Activated naive CD8-positive, alpha-beta T cell treated with anti-CD3 and anti-CD28 coated beads, Interleukin-2, amount 10 ng/mL, durations not matched to agents 7 days and 5 days (primary cell): ENCODE measurements around the gene ARL8B. TPM values are rescaled to one million over a fixed set of nuclear protein-coding genes. Genes with fewer than 3 reads are reported as not detected.
"Not testable (repeated sequence)": the region's sequence is repeated elsewhere in the genome, so short reads cannot be mapped to it uniquely, and the experiment has no call there.

Experiments used
- ATAC-seq: fragments of 150-1000 bp; cut with Tn5 transposase; one replicate; pipeline ENCODE4 v1.10.0; 2021; ENCODE audit warnings: low read depth, moderate library complexity
- POLR2A ChIA-PET: fragments of 350-600 bp; sonication (Branson Sonifier 250); formaldehyde crosslinking; loops from one replicate; lab custom pipeline; 2021; ENCODE audit warnings: antibody characterized with exemption; lab: Charles Lee
- DNase-seq: peaks from one replicate; pipeline ENCODE4 v3.0.0; 2021
- H3K27ac Mint-ChIP-seq: one replicate; pipeline ENCODE4 v1.8.0; 2022; ENCODE audit warnings: mild to moderate bottlenecking, mixed read lengths
- H3K27me3 Mint-ChIP-seq: one replicate; pipeline ENCODE4 v1.8.0; 2022; ENCODE audit warnings: mild to moderate bottlenecking, moderate library complexity, mixed read lengths
- H3K36me3 Mint-ChIP-seq: one replicate; pipeline ENCODE4 v1.8.0; 2021; ENCODE audit warnings: mild to moderate bottlenecking, mixed read lengths
- H3K4me1 Mint-ChIP-seq: one replicate; pipeline ENCODE4 v1.8.0; 2021; ENCODE audit warnings: mixed read lengths
- H3K4me3 Mint-ChIP-seq: one replicate; pipeline ENCODE4 v1.8.0; 2022; ENCODE audit warnings: mild to moderate bottlenecking, moderate library complexity, mixed read lengths
- H3K9me3 Mint-ChIP-seq: one replicate; pipeline ENCODE4 v1.8.0; 2021; ENCODE audit warnings: mixed read lengths
- total RNA-seq, 2 experiments: library from RNA; stranded (reverse); gene quantifications; one replicate each; pipeline ENCODE4 v1.2.3, GENCODE V29; 2021

ARL8B gene
- total RNA-seq, 2 experiments from 2014 or later: 43.3 to 43.9 TPM

DNA sequence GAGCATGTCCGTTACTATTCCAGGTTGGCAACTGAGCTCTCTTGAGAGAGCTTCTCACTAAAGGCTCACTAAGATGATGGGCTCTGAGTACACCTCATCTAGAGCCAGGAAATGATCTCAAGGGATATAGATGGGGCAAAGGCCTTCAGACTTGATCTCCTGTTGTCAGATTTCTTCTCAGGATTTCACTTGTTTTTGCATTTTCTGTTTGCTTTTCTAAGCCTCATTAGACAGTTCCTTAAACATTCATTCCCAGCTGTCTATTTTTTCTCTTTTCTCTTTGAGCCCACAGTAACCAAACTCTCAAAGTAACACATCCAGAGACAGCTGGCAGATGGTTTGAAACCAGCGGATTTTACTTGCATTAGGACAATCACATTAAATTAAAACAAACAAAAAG, 28.4 kb upstream of the ARL8B start:
- H3K36me3 Mint-ChIP-seq: no peaks in the 10 kb centered on the region
- POLR2A ChIA-PET: interaction anchor here (0.6 kb wide), 1 partner anchor 518 kb away, joined by 3 read pairs; no protein-coding TSS in a partner anchor
- ATAC-seq: no peak
- DNase-seq: no peak
- H3K4me3 Mint-ChIP-seq: no peak overlapping the region
- H3K4me1 Mint-ChIP-seq: peaks cover 2% of the 10 kb centered on the region
- peaks cover 45% of the 10 kb centered on the region for H3K27me3 Mint-ChIP-seq
- H3K9me3 Mint-ChIP-seq: no peaks in the 10 kb centered on the region
- no peak overlapping the region for H3K27ac Mint-ChIP-seq

DNA sequence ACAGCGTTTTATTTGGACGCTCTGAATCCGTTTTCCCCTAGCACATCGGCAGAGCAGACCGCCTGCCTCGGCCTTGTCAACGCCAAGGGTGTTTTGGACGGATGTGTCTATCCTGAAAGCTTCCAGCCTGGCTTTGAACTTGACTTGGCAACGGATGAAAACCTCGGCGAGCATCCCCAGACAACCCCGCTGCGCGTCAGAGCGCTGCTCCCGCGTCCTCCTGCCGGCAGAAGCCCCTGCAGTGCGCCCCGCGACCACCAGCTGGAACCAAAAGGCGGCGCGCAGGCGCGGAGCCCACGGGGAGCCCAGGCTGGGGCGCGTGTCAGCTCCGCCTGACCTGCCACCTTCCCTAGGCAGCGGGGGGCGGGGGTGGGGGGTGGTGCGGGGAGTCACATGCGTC, 26.2 kb upstream of the ARL8B start:
- peaks cover 1% of the 10 kb centered on the region for H3K36me3 Mint-ChIP-seq
- peaks cover 43% of the 10 kb centered on the region for H3K27me3 Mint-ChIP-seq
- no peaks in the 10 kb centered on the region for H3K9me3 Mint-ChIP-seq
- no peak overlapping the region for H3K27ac Mint-ChIP-seq
- peaks cover 2% of the 10 kb centered on the region for H3K4me1 Mint-ChIP-seq
- peak; percentile 32 for DNase-seq
- peak overlapping the region; percentile 4 for H3K4me3 Mint-ChIP-seq
- ATAC-seq: peak; percentile 42
- POLR2A ChIA-PET: no interaction called here

DNA sequence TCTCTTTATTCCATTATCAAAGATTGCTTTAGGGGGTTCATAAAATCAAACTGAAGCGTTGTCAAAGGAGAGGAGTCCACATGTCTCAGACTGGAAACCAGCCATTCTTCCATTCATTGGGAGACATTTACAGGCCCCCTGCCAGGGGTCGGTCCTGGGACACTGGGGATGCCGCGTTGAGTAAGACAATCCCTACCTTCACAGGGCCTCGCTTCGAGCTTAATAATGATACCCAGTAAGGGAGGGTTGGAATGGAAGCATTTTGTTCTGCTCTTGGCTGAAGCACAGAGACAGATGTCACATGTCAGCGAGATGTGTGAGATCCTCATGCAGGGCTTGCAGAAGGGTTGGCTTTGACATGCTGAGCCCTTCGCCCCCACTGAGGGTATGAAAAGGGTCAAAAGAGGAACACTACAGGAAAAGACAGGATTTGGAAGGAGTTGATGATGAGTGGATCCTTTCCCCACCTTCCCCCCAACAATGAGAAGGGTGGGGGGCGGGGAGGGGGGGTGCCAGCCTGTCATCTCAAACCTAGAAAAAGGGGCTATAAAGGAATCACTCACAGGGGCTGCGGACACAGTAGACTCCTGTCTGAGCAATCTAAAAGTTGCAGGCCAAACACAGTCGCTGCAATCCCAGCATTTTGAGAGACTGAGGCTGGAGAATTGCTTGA, 25.6 kb upstream of the ARL8B start:
- Mint-ChIP-seq H3K27me3 (peaks cover 41% of the 10 kb centered on the region), H3K36me3 (peaks cover 1% of the 10 kb centered on the region), H3K27ac (no peak overlapping the region), H3K4me3 (no peak overlapping the region), H3K9me3 (no peaks in the 10 kb centered on the region), H3K4me1 (peaks cover 2% of the 10 kb centered on the region)
- POLR2A ChIA-PET: no interaction called here
- ATAC-seq (no peak), DNase-seq (no peak)

DNA sequence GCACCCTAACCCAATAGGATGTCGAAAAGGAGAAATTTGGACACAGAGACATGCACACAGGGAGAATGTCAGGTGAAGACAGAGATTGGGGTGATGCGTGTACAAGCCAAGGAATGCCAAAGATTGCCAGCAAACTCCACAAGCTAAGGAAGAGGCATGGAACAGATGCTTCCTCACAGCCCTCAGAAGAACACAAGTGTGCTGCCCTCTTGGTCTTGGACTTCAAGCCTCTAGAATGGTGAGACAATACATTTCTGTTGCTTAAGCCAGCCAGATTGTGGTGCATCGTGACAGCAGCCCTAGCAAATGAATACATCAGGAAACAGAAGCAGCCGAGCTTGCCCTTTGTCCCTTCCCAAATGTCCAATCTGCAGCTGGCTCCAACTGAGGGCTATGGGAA, 23.7 kb upstream of the ARL8B start:
- Mint-ChIP-seq H3K27me3 (peaks cover 44% of the 10 kb centered on the region), H3K9me3 (no peaks in the 10 kb centered on the region), H3K4me3 (no peak overlapping the region), H3K4me1 (peaks cover 2% of the 10 kb centered on the region), H3K36me3 (peaks cover 1% of the 10 kb centered on the region), H3K27ac (no peak overlapping the region)
- DNase-seq (no peak), ATAC-seq (no peak)
- POLR2A ChIA-PET: no interaction called here

DNA sequence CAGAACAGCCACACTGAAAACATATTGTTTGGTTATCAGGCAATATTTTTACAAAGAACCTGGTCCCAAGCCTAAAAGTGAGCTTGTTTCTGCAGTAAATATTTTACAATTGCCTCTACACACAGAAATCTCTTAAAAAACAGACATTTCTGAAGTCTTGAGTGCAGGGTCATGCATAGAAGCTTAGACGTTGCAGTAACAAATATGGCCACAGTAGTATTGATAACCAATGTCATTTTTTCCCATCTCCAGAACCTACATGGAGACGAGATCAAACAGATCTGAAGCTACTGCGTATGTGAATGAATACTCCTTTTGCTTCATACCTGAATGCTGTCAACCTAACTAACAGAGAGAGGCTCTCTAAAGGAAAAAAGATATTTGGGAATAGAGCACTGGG, 19.6 kb upstream of the ARL8B start:
- peaks cover 1% of the 10 kb centered on the region for H3K36me3 Mint-ChIP-seq
- ATAC-seq (no peak), DNase-seq (no peak)
- POLR2A ChIA-PET: interaction anchor here (0.7 kb wide), 1 partner anchor 11 kb away, joined by 3 read pairs; no protein-coding TSS in a partner anchor
- H3K9me3 Mint-ChIP-seq: no peaks in the 10 kb centered on the region
- H3K4me1 Mint-ChIP-seq: no peaks in the 10 kb centered on the region
- H3K27me3 Mint-ChIP-seq: peaks cover 14% of the 10 kb centered on the region
- H3K27ac Mint-ChIP-seq: no peak overlapping the region
- no peak overlapping the region for H3K4me3 Mint-ChIP-seq

DNA sequence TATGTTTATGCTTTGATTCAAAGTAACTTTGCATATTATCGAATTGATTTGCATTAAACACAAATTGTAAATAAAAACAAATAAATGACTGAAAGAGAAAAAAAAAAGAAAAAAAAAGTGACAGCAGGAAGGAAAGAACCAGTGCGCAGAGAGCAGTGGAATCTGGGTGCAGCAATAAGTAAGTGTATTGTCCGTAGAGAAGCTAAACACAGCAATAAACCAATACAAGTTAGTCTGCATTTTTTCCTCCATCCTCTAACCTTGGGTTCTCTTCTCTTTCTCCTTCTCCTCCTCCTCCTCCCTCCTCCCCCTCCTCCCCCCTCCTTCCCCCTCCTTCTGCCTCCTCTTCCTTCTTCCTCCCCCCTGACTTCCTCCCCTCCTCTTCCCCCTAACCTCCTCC, 18.3 kb upstream of the ARL8B start:
- Mint-ChIP-seq H3K27me3 (peaks cover 9% of the 10 kb centered on the region), H3K4me1 (no peaks in the 10 kb centered on the region), H3K36me3 (peaks cover 1% of the 10 kb centered on the region), H3K9me3 (no peaks in the 10 kb centered on the region), H3K4me3 (no peak overlapping the region), H3K27ac (no peak overlapping the region)
- POLR2A ChIA-PET: no interaction called here
- no peak for ATAC-seq
- no peak for DNase-seq

DNA sequence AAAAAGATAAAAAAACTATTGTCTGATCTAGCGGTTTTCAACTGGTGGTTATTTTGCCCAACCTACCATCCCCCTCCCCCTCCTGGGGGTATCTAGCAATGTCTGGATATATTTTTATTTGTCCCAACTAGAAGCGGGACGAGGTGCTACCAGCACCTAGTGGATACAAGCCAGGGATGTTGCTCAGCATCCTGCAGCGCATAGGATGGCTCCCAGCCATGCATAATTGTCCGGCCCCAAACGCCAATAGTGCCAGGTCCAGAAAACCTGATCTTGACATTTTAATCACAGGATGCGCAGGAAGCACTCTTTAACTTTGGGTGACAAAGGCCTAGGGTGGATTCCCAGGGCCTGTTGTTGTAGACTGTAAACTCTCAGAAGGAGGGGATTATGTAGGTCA, 17.0 kb upstream of the ARL8B start:
- POLR2A ChIA-PET: no interaction called here
- Mint-ChIP-seq H3K4me3 (no peak overlapping the region), H3K4me1 (no peaks in the 10 kb centered on the region), H3K9me3 (no peaks in the 10 kb centered on the region), H3K27me3 (peaks cover 9% of the 10 kb centered on the region), H3K36me3 (no peaks in the 10 kb centered on the region), H3K27ac (no peak overlapping the region)
- DNase-seq (no peak), ATAC-seq (no peak)

DNA sequence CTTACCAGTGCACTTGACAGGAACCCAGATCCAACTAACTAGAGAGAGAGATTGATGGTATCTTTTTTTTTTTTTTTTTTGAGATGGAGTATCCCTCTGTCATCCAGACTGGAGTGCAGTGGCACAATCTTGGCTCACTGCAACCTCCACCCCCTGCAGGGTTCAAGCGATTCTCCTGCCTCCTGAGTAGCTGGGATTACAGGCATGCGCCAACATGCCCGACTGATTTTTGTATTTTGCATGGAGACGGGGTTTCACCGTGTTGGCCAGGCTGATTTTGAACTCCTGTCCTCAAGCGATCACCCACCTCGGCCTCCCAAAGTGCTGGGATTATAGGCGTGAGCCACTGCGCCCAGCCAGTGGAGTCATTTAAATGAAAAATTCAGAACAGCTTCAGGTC, 15.7 kb upstream of the ARL8B start:
- POLR2A ChIA-PET: interaction anchor here (0.6 kb wide), 1 partner anchor 69 kb away, joined by 3 read pairs; no protein-coding TSS in a partner anchor
- ATAC-seq, H3K36me3 Mint-ChIP-seq, H3K4me1 Mint-ChIP-seq, H3K27ac Mint-ChIP-seq, H3K4me3 Mint-ChIP-seq, H3K27me3 Mint-ChIP-seq, H3K9me3 Mint-ChIP-seq, DNase-seq: not testable (repeated sequence)

DNA sequence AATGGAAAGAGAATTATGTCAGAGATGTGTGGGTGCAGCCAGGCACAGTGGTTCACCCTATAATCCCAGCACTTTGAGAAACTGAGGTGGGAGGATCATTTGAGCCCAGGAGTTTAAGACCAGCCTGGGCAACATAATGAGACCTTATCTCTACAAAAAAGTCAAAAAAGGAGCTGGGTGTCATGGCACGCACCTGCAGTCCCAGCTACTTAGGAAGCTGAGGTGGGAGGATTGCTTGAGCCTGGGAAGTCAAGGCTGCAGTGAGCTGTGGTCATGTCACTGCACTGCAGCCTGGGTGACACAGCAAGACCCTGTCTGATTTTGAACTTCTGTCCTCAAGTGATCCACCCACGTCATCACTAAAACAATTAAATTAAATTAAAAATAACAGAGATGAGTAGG, 15.2 kb upstream of the ARL8B start:
- H3K4me3 Mint-ChIP-seq, H3K4me1 Mint-ChIP-seq, H3K36me3 Mint-ChIP-seq, H3K9me3 Mint-ChIP-seq, ATAC-seq, DNase-seq, H3K27ac Mint-ChIP-seq, H3K27me3 Mint-ChIP-seq: not testable (repeated sequence)
- POLR2A ChIA-PET: interaction anchor here (0.6 kb wide), 1 partner anchor 69 kb away, joined by 3 read pairs; no protein-coding TSS in a partner anchor

DNA sequence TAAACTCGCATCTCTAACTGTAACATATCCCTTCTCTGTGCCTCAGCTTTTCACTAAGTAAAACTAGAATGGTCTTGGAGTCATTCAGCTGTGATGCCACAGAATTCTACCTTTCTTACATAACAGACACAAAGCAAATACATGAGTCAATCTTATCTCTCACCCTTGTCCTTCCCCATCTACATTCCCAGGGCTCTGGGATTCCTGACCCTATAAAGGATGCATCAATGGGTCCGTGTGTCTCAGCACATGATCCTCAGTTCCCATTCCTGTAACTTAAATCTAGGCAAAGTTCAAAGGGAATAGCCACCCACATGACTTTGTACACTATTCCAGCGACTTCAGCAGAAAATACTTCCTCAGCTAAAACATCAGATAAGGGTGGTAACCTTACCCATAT, 11.8 kb upstream of the ARL8B start:
- POLR2A ChIA-PET: no interaction called here
- ATAC-seq (no peak), DNase-seq (no peak)
- Mint-ChIP-seq H3K36me3 (no peaks in the 10 kb centered on the region), H3K27ac (no peak overlapping the region), H3K27me3 (peaks cover 2% of the 10 kb centered on the region), H3K9me3 (no peaks in the 10 kb centered on the region), H3K4me3 (no peak overlapping the region), H3K4me1 (no peaks in the 10 kb centered on the region)

DNA sequence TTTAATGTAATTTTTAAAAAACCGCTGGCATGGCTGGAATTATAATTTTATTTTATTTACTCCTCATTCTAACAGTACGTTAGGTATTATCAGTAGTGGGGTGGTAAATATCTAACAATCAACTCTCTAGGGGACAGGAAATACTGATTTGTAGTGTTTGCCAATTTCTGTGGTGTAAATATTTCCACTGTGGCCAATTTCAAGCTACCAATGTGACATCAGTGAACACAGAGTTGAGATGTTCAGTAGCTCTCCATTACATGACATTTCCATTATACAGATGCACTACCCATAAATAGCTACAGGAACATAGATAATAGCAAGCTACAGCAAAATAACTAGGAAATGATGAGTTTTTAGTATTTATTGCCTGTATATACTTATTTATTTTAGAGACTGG, 10.0 kb upstream of the ARL8B start:
- POLR2A ChIA-PET: no interaction called here
- ATAC-seq: no peak
- Mint-ChIP-seq H3K27me3 (peaks cover 2% of the 10 kb centered on the region), H3K36me3 (no peaks in the 10 kb centered on the region), H3K9me3 (no peaks in the 10 kb centered on the region), H3K4me3 (no peak overlapping the region), H3K27ac (no peak overlapping the region), H3K4me1 (peaks cover 2% of the 10 kb centered on the region)
- no peak for DNase-seq

DNA sequence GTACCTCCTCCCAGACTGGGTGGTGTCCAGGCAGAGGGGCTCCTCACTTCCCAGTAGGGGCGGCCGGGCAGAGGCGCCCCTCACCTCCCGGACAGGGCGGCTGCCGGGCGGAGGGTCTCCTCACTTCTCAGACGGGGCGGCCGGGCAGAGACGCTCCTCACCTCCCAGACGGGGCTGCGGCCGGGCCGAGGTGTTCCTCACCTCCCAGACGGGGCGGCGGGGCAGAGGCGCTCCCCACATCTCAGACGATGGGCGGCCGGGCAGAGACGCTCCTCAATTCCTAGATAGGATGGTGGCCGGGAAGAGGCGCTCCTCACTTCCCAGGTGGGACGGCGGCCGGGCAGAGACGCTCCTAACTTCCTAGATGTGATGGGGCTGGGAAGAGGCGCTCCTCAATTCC, 8.4 kb upstream of the ARL8B start:
- DNase-seq, H3K4me1 Mint-ChIP-seq, ATAC-seq, H3K27ac Mint-ChIP-seq, POLR2A ChIA-PET, H3K9me3 Mint-ChIP-seq, H3K27me3 Mint-ChIP-seq, H3K4me3 Mint-ChIP-seq, H3K36me3 Mint-ChIP-seq: not testable (repeated sequence)

DNA sequence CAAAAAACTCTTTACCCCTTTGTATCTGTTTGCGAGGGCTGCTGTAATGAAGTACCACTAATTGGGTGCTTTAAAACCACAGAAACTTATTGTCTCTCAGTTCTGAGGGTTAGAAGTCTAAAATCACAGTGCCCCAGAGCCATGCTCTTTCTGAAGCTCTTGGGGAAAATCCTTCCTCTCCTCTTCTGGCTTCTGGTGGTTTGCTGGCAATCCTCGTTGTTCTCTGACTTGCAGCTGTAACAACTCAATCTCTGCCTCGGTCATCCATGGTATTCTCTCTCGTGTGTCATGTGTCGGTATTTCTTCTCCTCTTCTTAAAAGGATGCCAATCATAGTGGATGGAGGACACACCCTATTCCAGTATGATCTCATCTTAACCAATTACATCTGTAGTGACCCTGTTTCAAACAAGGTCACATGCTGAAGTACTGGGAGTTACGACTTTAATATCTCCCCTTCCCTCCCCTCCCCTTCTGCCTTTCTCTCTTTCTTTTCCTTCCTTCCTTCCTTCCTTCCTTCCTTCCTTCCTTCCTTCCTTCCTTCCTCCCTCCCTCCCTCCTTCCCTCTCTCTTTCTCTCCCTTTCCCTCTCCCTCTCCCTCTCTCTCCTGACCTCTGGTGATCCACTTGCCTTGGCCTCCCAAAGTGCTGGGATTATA, 6.5 kb upstream of the ARL8B start:
- H3K36me3 Mint-ChIP-seq: no peaks in the 10 kb centered on the region
- H3K27me3 Mint-ChIP-seq: no peaks in the 10 kb centered on the region
- no peak overlapping the region for H3K27ac Mint-ChIP-seq
- POLR2A ChIA-PET: no interaction called here
- ATAC-seq (no peak), DNase-seq (no peak)
- peaks cover 2% of the 10 kb centered on the region for H3K4me1 Mint-ChIP-seq
- H3K9me3 Mint-ChIP-seq: no peaks in the 10 kb centered on the region
- no peak overlapping the region for H3K4me3 Mint-ChIP-seq

DNA sequence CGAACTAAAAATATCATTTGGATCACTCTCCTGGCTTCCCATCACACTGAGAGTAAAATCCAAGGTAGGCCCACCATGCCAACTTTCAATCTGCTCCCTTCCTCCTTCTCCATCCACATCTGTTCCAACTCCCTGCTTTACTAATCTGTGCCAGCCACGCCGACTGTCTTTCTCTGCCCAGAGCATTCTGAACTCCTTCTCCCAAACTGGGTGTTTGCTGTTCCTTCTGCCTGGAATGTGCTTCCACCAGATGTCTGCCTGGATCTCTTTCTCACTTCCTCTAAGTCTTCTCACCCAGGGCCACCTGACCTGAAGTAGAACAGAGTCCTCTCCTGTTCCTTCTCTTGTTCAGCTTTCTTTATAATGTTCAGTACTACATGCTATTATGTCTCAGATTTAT, 5.6 kb upstream of the ARL8B start:
- H3K36me3 Mint-ChIP-seq: no peaks in the 10 kb centered on the region
- H3K4me3 Mint-ChIP-seq: no peak overlapping the region
- H3K9me3 Mint-ChIP-seq: no peaks in the 10 kb centered on the region
- H3K27me3 Mint-ChIP-seq: no peaks in the 10 kb centered on the region
- POLR2A ChIA-PET: interaction anchor here (0.8 kb wide), 1 partner anchor 72 kb away, joined by 3 read pairs; no protein-coding TSS in a partner anchor
- DNase-seq (no peak), ATAC-seq (no peak)
- peaks cover 2% of the 10 kb centered on the region for H3K4me1 Mint-ChIP-seq
- no peak overlapping the region for H3K27ac Mint-ChIP-seq
